H1 (cell line): Measurements from ENCODE around the gene BCKDHB. TPM values are rescaled to one million over a fixed set of nuclear protein-coding genes. Genes with fewer than 3 reads are reported as not detected.

Experiments used
- CTCF ChIA-PET: fragments of 300-600 bp; sonication (Branson Sonifier 250); formaldehyde crosslinking; loops from one replicate; lab custom pipeline; 2021; ENCODE audit not compliant: partially characterized antibody; lab: Charles Lee
- POLR2A ChIA-PET: fragments of 300-600 bp; sonication (Branson Sonifier 250); formaldehyde crosslinking; loops from one replicate; lab custom pipeline; 2021; ENCODE audit warnings: inconsistent platforms; ENCODE audit not compliant: partially characterized antibody; lab: Charles Lee
- DNase-seq, 2 experiments: peaks; one replicate each; pipeline versions ENCODE4 v3.0.0 to v3.0.0-alpha.2; 2010 to 2022; ENCODE audit warnings: low spot score in 2 of 2, low read depth in 1 of 2, mixed read lengths in 1 of 2
- FAIRE-seq: peaks from 2 replicates; lab custom pipeline; 2011; peaks lifted over from hg19 to GRCh38; lab: Jason Lieb, UNC
- H2AFZ ChIP-seq: 2 replicates; pipeline ENCODE4 v1.8.1; 2012; ENCODE audit warnings: low read length, inconsistent platforms
- H2AK5ac ChIP-seq: 2 replicates; pipeline ENCODE4 v1.6.1; 2013; ENCODE audit warnings: low read depth, low read length
- H2BK120ac ChIP-seq: replicated peaks from 2 replicates; pipeline ENCODE3; 2013; ENCODE audit warnings: low read depth, low read length, inconsistent platforms
- H2BK12ac ChIP-seq: 2 replicates; pipeline ENCODE4 v1.6.1; 2013; ENCODE audit warnings: low read depth, low read length
- H2BK15ac ChIP-seq: 2 replicates; pipeline ENCODE4 v1.6.1; 2013; ENCODE audit warnings: low read length
- H2BK20ac ChIP-seq: 2 replicates; pipeline ENCODE4 v1.6.1; 2013; ENCODE audit warnings: low read length
- H2BK5ac ChIP-seq: 2 replicates; pipeline ENCODE4 v1.6.1; 2013; ENCODE audit warnings: low read depth, low read length
- H3K14ac ChIP-seq: 2 replicates; pipeline ENCODE4 v1.6.1; 2013; ENCODE audit warnings: inconsistent platforms; ENCODE audit not compliant: insufficient read length
- H3K18ac ChIP-seq: 2 replicates; pipeline ENCODE4 v1.6.1; 2013; ENCODE audit warnings: low read length; ENCODE audit errors: extremely low read depth
- H3K23ac ChIP-seq: 2 replicates; pipeline ENCODE4 v1.6.1; 2013; ENCODE audit warnings: inconsistent platforms; ENCODE audit not compliant: insufficient read length
- H3K23me2 ChIP-seq: 2 replicates; pipeline ENCODE4 v1.6.1; 2013; ENCODE audit warnings: low read depth, low read length
- H3K27ac ChIP-seq: 2 replicates; pipeline ENCODE4 v1.6.1; 2011; ENCODE audit warnings: low read depth, low read length, inconsistent platforms
- H3K27me3 ChIP-seq, 4 experiments: replicated peaks in 1 of 4; 1 replicate in 1 of 4; 2 replicates in 3 of 4; pipeline versions ENCODE4 v1.6.1 to v1.8.1; 2011 to 2013; ENCODE audit warnings: low read length in 3 of 4, mild to moderate bottlenecking in 3 of 4, inconsistent platforms in 2 of 4, mixed read lengths in 2 of 4, moderate library complexity in 1 of 4; ENCODE audit not compliant: control insufficient read depth in 3 of 4, insufficient read depth in 3 of 4; ENCODE audit errors: extremely low read depth in 1 of 4
- H3K36me3 ChIP-seq, 4 experiments: 2 replicates each; pipeline versions ENCODE4 v1.6.1 to v1.8.1; 2011 to 2013; ENCODE audit warnings: mild to moderate bottlenecking in 4 of 4, low read length in 3 of 4, moderate library complexity in 2 of 4, control low read depth in 1 of 4, inconsistent platforms in 1 of 4; ENCODE audit not compliant: insufficient read depth in 4 of 4, control insufficient read depth in 2 of 4
- H3K4ac ChIP-seq: replicated peaks from 2 replicates; pipeline ENCODE3; 2013; ENCODE audit warnings: low read length, low read depth, mixed read lengths, inconsistent platforms; ENCODE audit not compliant: insufficient read length
- H3K4me1 ChIP-seq, 4 experiments: replicated peaks in 1 of 4; 1 replicate in 1 of 4; 2 replicates in 3 of 4; pipeline versions ENCODE4 v1.6.1 to v1.8.1; 2011 to 2013; ENCODE audit warnings: low read length in 3 of 4, inconsistent platforms in 2 of 4, mixed read lengths in 1 of 4; ENCODE audit not compliant: insufficient read depth in 4 of 4, control insufficient read depth in 3 of 4
- H3K4me2 ChIP-seq, 2 experiments: 2 replicates each; pipeline versions ENCODE4 v1.6.1 to v1.8.1; 2011 to 2013; ENCODE audit warnings: low read depth in 2 of 2, low read length in 2 of 2, control low read depth in 1 of 2, inconsistent platforms in 1 of 2, mild to moderate bottlenecking in 1 of 2; ENCODE audit not compliant: insufficient read depth in 1 of 2
- H3K4me3 ChIP-seq, 4 experiments: fragments of 200-600, 300-600 bp in 1 of 4; sonication (generic), shearing (Covaris generic), sonication (Bioruptor Twin) in 1 of 4; 2 replicates each; pipeline versions ENCODE4 v1.5.1 to v1.8.1; 2011 to 2016; ENCODE audit warnings: low read length in 4 of 4, low read depth in 3 of 4, control low read depth in 2 of 4, inconsistent platforms in 2 of 4, mild to moderate bottlenecking in 2 of 4, mixed read lengths in 1 of 4, moderate library complexity in 1 of 4; ENCODE audit not compliant: insufficient read depth in 2 of 4; ENCODE audit errors: extremely low read depth in 1 of 4
- H3K56ac ChIP-seq: replicated peaks from 2 replicates; pipeline ENCODE3; 2013; ENCODE audit warnings: low read depth, mild to moderate bottlenecking, mixed read lengths, low read length, inconsistent platforms; ENCODE audit not compliant: insufficient read length
- H3K79me1 ChIP-seq: 2 replicates; pipeline ENCODE4 v1.6.1; 2013; ENCODE audit warnings: low read depth, low read length, control low read depth
- H3K79me2 ChIP-seq, 2 experiments: 2 replicates each; pipeline versions ENCODE4 v1.6.1 to v1.8.1; 2012 to 2013; ENCODE audit warnings: low read length in 2 of 2, mild to moderate bottlenecking in 2 of 2, inconsistent platforms in 1 of 2; ENCODE audit not compliant: insufficient read depth in 2 of 2, control insufficient read depth in 1 of 2
- H3K9ac ChIP-seq, 4 experiments: replicated peaks in 1 of 4; 1 replicate in 1 of 4; 2 replicates in 3 of 4; pipeline versions ENCODE4 v1.6.1 to v1.8.1; 2011 to 2013; ENCODE audit warnings: low read depth in 3 of 4, low read length in 3 of 4, control low read depth in 2 of 4, mild to moderate bottlenecking in 2 of 4, moderate library complexity in 2 of 4, inconsistent platforms in 1 of 4; ENCODE audit errors: extremely low read depth in 1 of 4
- H3K9me3 ChIP-seq, 2 experiments: 2 replicates each; pipeline versions ENCODE4 v1.6.1 to v1.8.1; 2012 to 2013; ENCODE audit warnings: mild to moderate bottlenecking in 2 of 2, moderate library complexity in 2 of 2, control low read depth in 1 of 2, inconsistent platforms in 1 of 2, low read depth in 1 of 2, low read length in 1 of 2, mixed read lengths in 1 of 2; ENCODE audit not compliant: insufficient read depth in 2 of 2
- H4K20me1 ChIP-seq, 2 experiments: replicated peaks in 1 of 2; 2 replicates each; pipeline versions ENCODE3 to v1.8.1; 2011 to 2013; ENCODE audit warnings: inconsistent platforms in 2 of 2, low read length in 2 of 2, mild to moderate bottlenecking in 1 of 2; ENCODE audit not compliant: insufficient read depth in 2 of 2, control insufficient read depth in 1 of 2
- H4K5ac ChIP-seq: 2 replicates; pipeline ENCODE4 v1.6.1; 2013; ENCODE audit warnings: low read length, low read depth, mixed read lengths, inconsistent platforms; ENCODE audit not compliant: insufficient read length
- H4K8ac ChIP-seq: 2 replicates; pipeline ENCODE4 v1.8.0; 2013; ENCODE audit warnings: mild to moderate bottlenecking, moderate library complexity, low read length, inconsistent platforms; ENCODE audit not compliant: insufficient read depth; ENCODE audit errors: extremely low read depth
- H4K91ac ChIP-seq: replicated peaks from 2 replicates; pipeline ENCODE3; 2013; ENCODE audit warnings: low read length, mixed read lengths, inconsistent platforms; ENCODE audit not compliant: insufficient read length
- JUN ChIP-seq: IDR thresholded peaks from 2 replicates; pipeline ENCODE4 v1.6.1; 2011; ENCODE audit warnings: low read depth, mild to moderate bottlenecking, improper control_type of control experiment, low read length
- WGBS, 2 experiments: shearing (Covaris generic) in 1 of 2; methylation state at CpG; one replicate each; pipeline versions ENCODE4 v1.1.6 to v1.1.7; 2013 to 2015; ENCODE audit warnings: low lambda C conversion rate in 2 of 2, mixed read lengths in 2 of 2, inconsistent platforms in 1 of 2, low coverage in 1 of 2, missing lambda C conversion rate in 1 of 2; ENCODE audit not compliant: insufficient replicate concordance in 2 of 2, insufficient coverage in 1 of 2, insufficient read length in 1 of 2; ENCODE audit errors: extremely low coverage in 1 of 2, missing lambda C conversion rate in 1 of 2; 5-methylcytosine and 5-hydroxymethylcytosine counted together
- polyA plus RNA-seq, 7 experiments: library from polyadenylated mRNA; depleted of rRNA in 3 of 7; stranded (reverse) in 5 of 7; unstranded in 2 of 7; fragments of >200 nt in 5 of 7; fragments of 200-250 nt in 2 of 7; gene quantifications; 1 replicate in 5 of 7; 2 replicates in 1 of 7; 4 replicates in 1 of 7; pipeline versions ENCODE4 v1.2.1 to v1.2.3, GENCODE V29; 2011 to 2013; ENCODE audit warnings: missing spikeins in 2 of 7, mixed read lengths in 2 of 7
- total RNA-seq: library from RNA; stranded (reverse); fragmentation: NEBNext Ultra II Directional; extraction: Animal tissue kit (Norgen Biotek cat#: 25700); gene quantifications from 2 replicates; pipeline ENCODE4 v1.2.1, GENCODE V29; 2021

BCKDHB gene
- total and polyA plus RNA-seq, 2 of the 8 experiments (the other 6 are each of a cell fraction or from before 2014, with no cell fraction given): 22.1 to 30.8 TPM

- Histone ChIP-seq H3K79me1 (no peaks in the 10 kb centered on the region; the same call in 1 of the 2 replicates), H4K20me1 (peaks cover 0 to 1% of the 10 kb centered on the region in 2 experiments), H2BK12ac (no peak overlapping the region), H2AFZ (no peak overlapping the region), H2AK5ac (no peak overlapping the region), H2BK5ac (no peak overlapping the region), H2BK120ac (no peak overlapping the region), H4K5ac (no peak overlapping the region), H3K23me2 (no peaks in the 10 kb centered on the region), H3K27me3 (no peaks in the 10 kb centered on the region), H3K23ac (no peak overlapping the region), H3K14ac (no peak overlapping the region), H3K56ac (no peak overlapping the region), H4K91ac (no peak overlapping the region), H3K36me3 (peaks cover 0 to 24% (median 2%) of the 10 kb centered on the region in 4 experiments; a peak in 3 of 8 replicates), H2BK20ac (no peak overlapping the region), H4K8ac (no peak overlapping the region), H3K4me2 (no peak overlapping the region), H3K4ac (no peak overlapping the region), H3K4me1 (no peaks in the 10 kb centered on the region), H3K9me3 (no peaks in the 10 kb centered on the region), H3K9ac (no peak overlapping the region), H3K27ac (no peak overlapping the region), H3K79me2 (peaks cover 0 to 14% of the 10 kb centered on the region in 2 experiments; a peak in 2 of 4 replicates), H3K4me3 (no peak overlapping the region), H2BK15ac (no peak overlapping the region), H3K18ac (no peak overlapping the region)
- CTCF ChIA-PET: no interaction called here
- DNase-seq (no peak), FAIRE-seq (no peak)
- POLR2A ChIA-PET: no interaction called here
- WGBS, 2 experiments: 93% methylated on average over 5 of the region's 5 CpGs; no CpG with 5 or more reads in 1 of the 2 experiments
- TF ChIP-seq JUN: no peak
Measured at GRCh38 chr6:80126657-80127345, 20.3 kb downstream of the BCKDHB start.
